Panc1 (cell line): ENCODE results near the gene RGS6. TPM values are rescaled to one million over a fixed set of nuclear protein-coding genes. Genes with fewer than 3 reads are reported as not detected.

Experiments used
- ATAC-seq: fragments of 200-7000 bp; cut with Tn5 transposase; 2 replicates; pipeline ENCODE4 v1.9.1; 2020; ENCODE audit warnings: mild to moderate bottlenecking, moderate library complexity
- BruUV-seq: library from RNA; stranded (reverse); fragments of 400-500 nt; replicated peaks from 2 replicates; lab custom pipeline; 2021; lab: Mats Ljungman, UMichigan
- CTCF ChIA-PET: fragments of 300-600 bp; sonication (Branson Sonifier 250); formaldehyde crosslinking; loops from one replicate; lab custom pipeline; 2022; ENCODE audit warnings: antibody characterized with exemption; lab: Charles Lee
- POLR2A ChIA-PET: fragments of 300-600 bp; sonication (Branson Sonifier 250); formaldehyde crosslinking; loops from one replicate; lab custom pipeline; 2022; ENCODE audit warnings: antibody characterized with exemption; lab: Charles Lee
- DNase-seq: peaks from one replicate; pipeline ENCODE4 v3.0.0-alpha.2; 2010; ENCODE audit warnings: low read depth, low spot score
- H3K27ac ChIP-seq: 2 replicates; pipeline ENCODE4 v1.5.1; 2011; ENCODE audit warnings: mild to moderate bottlenecking, low read length, inconsistent platforms
- H3K27me3 ChIP-seq: fragments of 200-500 bp; sonication (Bioruptor generic); 2 replicates; pipeline ENCODE4 v1.6.0; 2014; ENCODE audit warnings: low read length, inconsistent platforms; ENCODE audit not compliant: control insufficient read depth, insufficient read depth
- H3K36me3 ChIP-seq: fragments of 200-500 bp; sonication (Bioruptor generic); 2 replicates; pipeline ENCODE4 v1.5.1; 2014; ENCODE audit warnings: inconsistent platforms, mild to moderate bottlenecking, low read length, moderate library complexity; ENCODE audit not compliant: control insufficient read depth, insufficient read depth
- H3K4me1 ChIP-seq: 2 replicates; pipeline ENCODE4 v1.5.1; 2011; ENCODE audit warnings: inconsistent platforms, mild to moderate bottlenecking, low read length, moderate library complexity; ENCODE audit not compliant: control insufficient read depth, insufficient read depth
- H3K4me3 ChIP-seq, 2 experiments: 2 replicates each; pipeline ENCODE4 v1.5.1; 2011 to 2012; ENCODE audit warnings: low read depth in 2 of 2, low read length in 2 of 2, mild to moderate bottlenecking in 2 of 2, inconsistent platforms in 1 of 2, moderate library complexity in 1 of 2
- H3K9me3 ChIP-seq: fragments of 200-500 bp; sonication (Bioruptor generic); 2 replicates; pipeline ENCODE4 v1.5.1; 2014; ENCODE audit warnings: low read depth, mild to moderate bottlenecking, inconsistent platforms, low read length, moderate library complexity; ENCODE audit not compliant: control insufficient read depth, insufficient read depth
- POLR2AphosphoS5 ChIP-seq: IDR thresholded peaks from 2 replicates; pipeline ENCODE4 v1.6.1; 2012; ENCODE audit warnings: mild to moderate bottlenecking, low read depth, low read length, moderate library complexity
- SIN3A ChIP-seq: IDR thresholded peaks from 2 replicates; pipeline ENCODE4 v1.6.1; 2012; ENCODE audit warnings: low read depth, mild to moderate bottlenecking, low read length, moderate library complexity, borderline replicate concordance; ENCODE audit not compliant: insufficient read depth
- TCF7L2 ChIP-seq: IDR thresholded peaks from 2 replicates; pipeline ENCODE4 v1.6.1; 2011; ENCODE audit warnings: mild to moderate bottlenecking, low read depth, low read length, inconsistent platforms
- in situ Hi-C: cut with HindIII; loops from 2 replicates; pipeline ENCODE4 v1.10.0; 2016; ENCODE audit warnings: low sequenced_read_pairs, low pct_unique_long_range_greater_than_20kb
- intact Hi-C: fragments of 100-400 bp; cut with micrococcal nuclease; formaldehyde crosslinking; loops from one replicate; pipeline ENCODE4 v1.10.0; 2022; ENCODE audit not compliant: unreplicated experiment
- total RNA-seq: library from RNA; stranded (reverse); gene quantifications from one replicate; pipeline ENCODE4 v1.2.1, GENCODE V29; 2021; ENCODE audit not compliant: unreplicated experiment
- TF ChIP-seq, protein P1 (sequence below): fragments of 450-650 bp; IDR thresholded peaks from 2 replicates; pipeline ENCODE4 v1.5.1; 2017; ENCODE audit warnings: mild to moderate bottlenecking
- TF ChIP-seq, protein P2 (sequence below), 2 experiments: IDR thresholded peaks; 2 replicates each; pipeline ENCODE4 v1.6.1; 2011 to 2012; ENCODE audit warnings: low read depth in 2 of 2, control low read depth in 1 of 2, low read length in 1 of 2, mild to moderate bottlenecking in 1 of 2, moderate library complexity in 1 of 2; ENCODE audit not compliant: insufficient read depth in 1 of 2

The RGS6 gene
- total RNA-seq, 1 experiment from 2014 or later = not detected

DNA sequence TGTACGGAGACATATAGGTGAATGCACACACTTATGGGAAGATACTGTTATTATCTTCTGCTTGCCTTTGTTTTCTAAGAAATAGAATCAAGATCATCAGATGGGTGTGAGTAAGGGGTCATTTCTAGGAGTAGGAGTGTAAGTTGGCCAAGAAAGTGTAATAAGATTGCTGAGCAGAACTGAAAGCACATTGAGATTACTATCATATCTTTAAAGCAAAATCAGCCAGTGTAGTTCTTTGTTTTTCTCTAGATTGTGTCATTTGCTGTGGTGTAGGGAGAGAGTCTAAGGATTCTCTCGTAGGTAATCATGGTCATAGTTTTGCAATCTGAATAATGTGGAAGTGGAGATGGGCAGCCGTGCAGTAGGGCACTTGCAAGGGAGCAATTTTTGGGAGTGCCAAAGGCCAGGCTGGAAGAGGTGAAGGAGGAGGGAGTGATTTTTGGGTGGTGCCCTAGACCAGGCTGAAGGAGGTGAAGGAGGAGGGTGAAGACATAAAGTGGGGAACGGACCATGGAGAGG, 131.6 kb downstream of the RGS6 start:
- H3K4me1 ChIP-seq = no peaks in the 10 kb centered on the region
- H3K27me3 ChIP-seq = no peaks in the 10 kb centered on the region
- no peak for DNase-seq
- intact Hi-C loops (no loop called here), in situ Hi-C loops (no loop called here)
- no peak overlapping the region for H3K4me3 ChIP-seq
- CTCF ChIA-PET = no interaction called here
- TF ChIP-seq, protein P1, sequence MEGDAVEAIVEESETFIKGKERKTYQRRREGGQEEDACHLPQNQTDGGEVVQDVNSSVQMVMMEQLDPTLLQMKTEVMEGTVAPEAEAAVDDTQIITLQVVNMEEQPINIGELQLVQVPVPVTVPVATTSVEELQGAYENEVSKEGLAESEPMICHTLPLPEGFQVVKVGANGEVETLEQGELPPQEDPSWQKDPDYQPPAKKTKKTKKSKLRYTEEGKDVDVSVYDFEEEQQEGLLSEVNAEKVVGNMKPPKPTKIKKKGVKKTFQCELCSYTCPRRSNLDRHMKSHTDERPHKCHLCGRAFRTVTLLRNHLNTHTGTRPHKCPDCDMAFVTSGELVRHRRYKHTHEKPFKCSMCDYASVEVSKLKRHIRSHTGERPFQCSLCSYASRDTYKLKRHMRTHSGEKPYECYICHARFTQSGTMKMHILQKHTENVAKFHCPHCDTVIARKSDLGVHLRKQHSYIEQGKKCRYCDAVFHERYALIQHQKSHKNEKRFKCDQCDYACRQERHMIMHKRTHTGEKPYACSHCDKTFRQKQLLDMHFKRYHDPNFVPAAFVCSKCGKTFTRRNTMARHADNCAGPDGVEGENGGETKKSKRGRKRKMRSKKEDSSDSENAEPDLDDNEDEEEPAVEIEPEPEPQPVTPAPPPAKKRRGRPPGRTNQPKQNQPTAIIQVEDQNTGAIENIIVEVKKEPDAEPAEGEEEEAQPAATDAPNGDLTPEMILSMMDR = no peak
- TF ChIP-seq SIN3A (no peak), POLR2AphosphoS5 (no peak), TCF7L2 (no peak)
- TF ChIP-seq, protein P2, sequence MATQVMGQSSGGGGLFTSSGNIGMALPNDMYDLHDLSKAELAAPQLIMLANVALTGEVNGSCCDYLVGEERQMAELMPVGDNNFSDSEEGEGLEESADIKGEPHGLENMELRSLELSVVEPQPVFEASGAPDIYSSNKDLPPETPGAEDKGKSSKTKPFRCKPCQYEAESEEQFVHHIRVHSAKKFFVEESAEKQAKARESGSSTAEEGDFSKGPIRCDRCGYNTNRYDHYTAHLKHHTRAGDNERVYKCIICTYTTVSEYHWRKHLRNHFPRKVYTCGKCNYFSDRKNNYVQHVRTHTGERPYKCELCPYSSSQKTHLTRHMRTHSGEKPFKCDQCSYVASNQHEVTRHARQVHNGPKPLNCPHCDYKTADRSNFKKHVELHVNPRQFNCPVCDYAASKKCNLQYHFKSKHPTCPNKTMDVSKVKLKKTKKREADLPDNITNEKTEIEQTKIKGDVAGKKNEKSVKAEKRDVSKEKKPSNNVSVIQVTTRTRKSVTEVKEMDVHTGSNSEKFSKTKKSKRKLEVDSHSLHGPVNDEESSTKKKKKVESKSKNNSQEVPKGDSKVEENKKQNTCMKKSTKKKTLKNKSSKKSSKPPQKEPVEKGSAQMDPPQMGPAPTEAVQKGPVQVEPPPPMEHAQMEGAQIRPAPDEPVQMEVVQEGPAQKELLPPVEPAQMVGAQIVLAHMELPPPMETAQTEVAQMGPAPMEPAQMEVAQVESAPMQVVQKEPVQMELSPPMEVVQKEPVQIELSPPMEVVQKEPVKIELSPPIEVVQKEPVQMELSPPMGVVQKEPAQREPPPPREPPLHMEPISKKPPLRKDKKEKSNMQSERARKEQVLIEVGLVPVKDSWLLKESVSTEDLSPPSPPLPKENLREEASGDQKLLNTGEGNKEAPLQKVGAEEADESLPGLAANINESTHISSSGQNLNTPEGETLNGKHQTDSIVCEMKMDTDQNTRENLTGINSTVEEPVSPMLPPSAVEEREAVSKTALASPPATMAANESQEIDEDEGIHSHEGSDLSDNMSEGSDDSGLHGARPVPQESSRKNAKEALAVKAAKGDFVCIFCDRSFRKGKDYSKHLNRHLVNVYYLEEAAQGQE (IDR thresholded peaks at IDR 0.05; ENCODE audit: insufficient read depth in 1 of 2, low read depth in 2 of 2, low read length in 1 of 2) = no peak
- no peak overlapping the region for H3K27ac ChIP-seq
- ATAC-seq = no peak
- no TSS peak for BruUV-seq
- POLR2A ChIA-PET = no interaction called here
- no peaks in the 10 kb centered on the region for H3K9me3 ChIP-seq
- H3K36me3 ChIP-seq = no peaks in the 10 kb centered on the region

DNA sequence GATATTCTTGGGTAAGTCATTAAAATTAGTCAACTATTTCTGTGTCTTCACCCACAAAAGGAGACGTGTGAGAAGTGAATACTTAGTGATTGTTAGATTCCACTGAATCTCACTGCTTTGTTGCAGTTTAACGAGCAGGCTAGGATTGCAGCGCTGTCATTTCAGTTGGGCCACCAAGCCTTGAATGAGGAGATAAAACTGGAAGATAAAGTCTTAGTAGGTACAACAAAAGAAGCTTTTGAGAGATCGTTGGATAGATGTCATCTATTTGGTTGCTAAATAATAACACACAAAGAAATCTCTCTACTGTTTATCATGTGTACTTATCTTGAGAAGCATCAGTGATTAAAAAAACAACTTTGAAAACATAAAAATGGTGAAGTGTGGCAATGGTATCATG, 132.3 kb downstream of the RGS6 start:
- in situ Hi-C loops = no loop called here
- H3K36me3 ChIP-seq = no peaks in the 10 kb centered on the region
- DNase-seq (no peak), ATAC-seq (no peak)
- H3K4me1 ChIP-seq = no peaks in the 10 kb centered on the region
- BruUV-seq = no TSS peak
- intact Hi-C loops = no loop called here
- no peak overlapping the region for H3K4me3 ChIP-seq
- no peaks in the 10 kb centered on the region for H3K27me3 ChIP-seq
- POLR2A ChIA-PET = no interaction called here
- CTCF ChIA-PET = no interaction called here
- no peak for TF ChIP-seq POLR2AphosphoS5
- TF ChIP-seq, protein P2 (IDR thresholded peaks at IDR 0.05; ENCODE audit: insufficient read depth in 1 of 2, low read depth in 2 of 2, low read length in 1 of 2) = no peak
- TF ChIP-seq TCF7L2 = no peak
- no peaks in the 10 kb centered on the region for H3K9me3 ChIP-seq
- no peak overlapping the region for H3K27ac ChIP-seq
